Right atrium auricular region (tissue), 2 donors: ENCODE results near the gene ANKRD24. TPM values are rescaled to one million over a fixed set of nuclear protein-coding genes. Genes with fewer than 3 reads are reported as not detected.
A peak's percentile ranks its signal among the peaks of the same experiment; 100 is the strongest.

ENCODE experiments used
- DNase-seq: peaks from one replicate; pipeline ENCODE4 v3.0.0-alpha.2; 2019; ENCODE audit warnings: low spot score
- H3K27ac ChIP-seq, 2 donors: fragments of 200-600 bp; sonication (generic); 1 replicate in 1 of 2; 2 replicates in 1 of 2; pipeline ENCODE4 v1.5.1; 2016 to 2019
- H3K27me3 ChIP-seq, 2 donors: fragments of 200-600 bp; sonication (generic); one replicate each; pipeline versions ENCODE4 v1.5.1 to v1.6.0; 2017 to 2019
- H3K36me3 ChIP-seq: fragments of 200-600 bp; sonication (generic); one replicate; pipeline ENCODE4 v1.5.1; 2016
- H3K4me1 ChIP-seq, 2 donors: fragments of 200-600 bp; sonication (generic); one replicate each; pipeline versions ENCODE4 v1.5.1 to v1.6.0; 2017 to 2019
- H3K4me3 ChIP-seq, 2 donors: fragments of 200-600 bp; sonication (generic); 1 replicate in 1 of 2; 2 replicates in 1 of 2; pipeline ENCODE4 v1.5.1; 2017 to 2019; ENCODE audit warnings: mild to moderate bottlenecking in 1 of 2, moderate library complexity in 1 of 2
- H3K9me3 ChIP-seq, 2 donors: fragments of 200-600 bp; sonication (generic); one replicate each; pipeline ENCODE4 v1.5.1; 2019
- CTCF ChIP-seq, 2 donors: fragments of 200-600 bp; sonication (generic); IDR thresholded peaks; one replicate each; pipeline ENCODE4 v1.5.1; 2019; ENCODE audit warnings: antibody characterized with exemption in 2 of 2
- total RNA-seq, 2 donors: library from RNA; depleted of rRNA; stranded (reverse); fragments of >200 nt; gene quantifications; one replicate each; pipeline ENCODE4 v1.1.0, GENCODE V29; 2016

Gene ANKRD24
- total RNA-seq, 2 donors from 2014 or later = 0.39 to 1.7 TPM

GRCh38 chr19:4246767-4247593 is 64.5 kb downstream of the ANKRD24 start, which contains the start of gene YJU2:
TSS of gene YJU2 (plus strand) at chr19:4247080. CDS start at chr19:4247147, 67 bp downstream.
- TF ChIP-seq CTCF (IDR thresholded peaks at IDR 0.05) = peak in 1 of 2 donors; percentile 44
- peak within 1 kb of the TSS; percentile 93 to 94 for H3K27ac ChIP-seq
- peaks cover 0 to 12% of the 10 kb centered on the region in 2 donors for H3K4me1 ChIP-seq
- peaks cover 0 to 6% of the 10 kb centered on the region in 2 donors for H3K9me3 ChIP-seq
- peaks cover 29% of the 10 kb centered on the region for H3K36me3 ChIP-seq
- peak within 1 kb of the TSS; percentile 65 to 68 for H3K4me3 ChIP-seq
- H3K27me3 ChIP-seq = no peaks in the 10 kb centered on the region
- peak; percentile 98 for DNase-seq

- Histone ChIP-seq H3K36me3 (peaks cover 86% of the 10 kb centered on the region), H3K9me3 (peaks cover 0 to 12% of the 10 kb centered on the region in 2 donors), H3K4me3 (no peak overlapping the region), H3K27ac (no peak overlapping the region), H3K4me1 (no peaks in the 10 kb centered on the region), H3K27me3 (no peaks in the 10 kb centered on the region)
- DNase-seq = no peak
- TF ChIP-seq CTCF (IDR thresholded peaks at IDR 0.05) = no peak
Measured at GRCh38 chr19:4256563-4256962, 74.1 kb downstream of the ANKRD24 start.

- H3K27me3 ChIP-seq = no peaks in the 10 kb centered on the region
- no peak overlapping the region for H3K27ac ChIP-seq
- peaks cover 0 to 12% of the 10 kb centered on the region in 2 donors for H3K9me3 ChIP-seq
- DNase-seq = no peak
- H3K4me3 ChIP-seq = no peak overlapping the region
- H3K4me1 ChIP-seq = no peaks in the 10 kb centered on the region
- no peak for TF ChIP-seq CTCF (IDR thresholded peaks at IDR 0.05)
- peaks cover 85% of the 10 kb centered on the region for H3K36me3 ChIP-seq
Measured at GRCh38 chr19:4257025-4257424, 74.5 kb downstream of the ANKRD24 start.

- TF ChIP-seq CTCF (IDR thresholded peaks at IDR 0.05) = no peak
- Histone ChIP-seq H3K27me3 (no peaks in the 10 kb centered on the region), H3K9me3 (peaks cover 0 to 12% of the 10 kb centered on the region in 2 donors)
Measured at GRCh38 chr19:4258181-4258580, 75.7 kb downstream of the ANKRD24 start.

GRCh38 chr19:4260613-4261191 is 78.2 kb downstream of the ANKRD24 start:
- Histone ChIP-seq H3K9me3 (peaks cover 0 to 4% of the 10 kb centered on the region in 2 donors), H3K27me3 (no peaks in the 10 kb centered on the region), H3K36me3 (peaks cover 70% of the 10 kb centered on the region), H3K4me3 (no peak overlapping the region), H3K27ac (no peak overlapping the region), H3K4me1 (no peaks in the 10 kb centered on the region)
- no peak for DNase-seq
- TF ChIP-seq CTCF (IDR thresholded peaks at IDR 0.05) = no peak

More at GRCh38 chr19:4258181-4258580, 75.7 kb downstream of the ANKRD24 start:
- no peak for DNase-seq
- no peak overlapping the region for H3K27ac ChIP-seq
- peaks cover 86% of the 10 kb centered on the region for H3K36me3 ChIP-seq
- no peaks in the 10 kb centered on the region for H3K4me1 ChIP-seq
- no peak overlapping the region for H3K4me3 ChIP-seq
